Cardiac septum (tissue), 1 donor: Measurements from ENCODE around the gene CCR1. TPM values are rescaled to one million over a fixed set of nuclear protein-coding genes. Genes with fewer than 3 reads are reported as not detected.
"Not testable (repeated sequence)": the region's sequence is repeated elsewhere in the genome, so short reads cannot be mapped to it uniquely, and the experiment has no call there.

Experiments
- DNase-seq: peaks from one replicate; pipeline ENCODE4 v3.0.0-alpha.2; 2020; ENCODE audit warnings: low spot score
- intact Hi-C: fragments of 100-400 bp; cut with DNase I; formaldehyde crosslinking; loops from one replicate; pipeline ENCODE4 v1.14.0; 2022
- total RNA-seq: library from RNA; stranded (reverse); fragmentation: NEBNext Ultra II Directional; extraction: Animal tissue kit (Norgen Biotek cat#: 25700); gene quantifications from one replicate; pipeline ENCODE4 v1.2.1, GENCODE V29; 2021
- donor health status: DM: no; HTN: no; CAD: no.

CCR1 gene
- total RNA-seq, 1 donor from 2014 or later, result 3.2 TPM

DNA sequence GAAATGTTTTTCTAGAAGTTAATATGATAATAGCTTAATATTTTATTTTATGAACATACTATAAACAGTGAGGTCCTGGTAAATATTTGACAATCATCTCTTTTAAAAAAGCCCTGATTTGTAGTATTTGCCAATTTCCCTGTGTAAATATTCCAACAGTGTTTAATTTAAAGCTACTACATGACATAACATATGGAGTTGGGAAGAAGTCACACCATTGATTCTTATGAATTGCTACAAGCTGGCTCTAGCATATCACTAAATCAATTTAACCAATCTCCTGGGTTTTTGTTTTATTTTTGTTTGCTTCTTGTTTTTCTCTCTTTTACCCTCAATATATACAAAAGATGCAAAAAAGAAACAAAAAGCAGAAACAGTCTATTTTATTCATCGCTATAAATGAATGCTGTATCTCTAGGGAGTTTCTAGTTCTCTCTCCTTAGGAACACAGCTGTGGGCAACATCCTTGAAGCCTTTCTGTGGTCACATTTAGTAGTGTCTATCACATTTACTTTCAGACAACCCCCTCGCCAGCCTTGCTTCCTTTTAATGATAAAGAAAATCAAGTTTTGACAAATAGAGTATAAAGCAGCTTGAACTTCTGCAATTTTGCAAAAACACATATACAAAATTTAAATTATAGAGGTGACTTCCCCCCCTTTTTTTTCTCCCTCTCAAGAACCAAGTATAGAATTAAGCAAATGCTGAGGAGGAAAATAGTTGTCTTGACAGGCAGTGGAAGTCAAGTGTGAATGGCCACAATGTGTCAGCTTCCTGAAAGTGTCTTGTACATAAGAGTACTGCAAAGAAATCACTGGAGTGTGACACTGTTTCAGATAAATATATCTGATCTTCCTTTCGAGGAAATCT, 21.4 kb downstream of the CCR1 start:
- intact Hi-C loops, result no loop called here
- no peak for DNase-seq

DNA sequence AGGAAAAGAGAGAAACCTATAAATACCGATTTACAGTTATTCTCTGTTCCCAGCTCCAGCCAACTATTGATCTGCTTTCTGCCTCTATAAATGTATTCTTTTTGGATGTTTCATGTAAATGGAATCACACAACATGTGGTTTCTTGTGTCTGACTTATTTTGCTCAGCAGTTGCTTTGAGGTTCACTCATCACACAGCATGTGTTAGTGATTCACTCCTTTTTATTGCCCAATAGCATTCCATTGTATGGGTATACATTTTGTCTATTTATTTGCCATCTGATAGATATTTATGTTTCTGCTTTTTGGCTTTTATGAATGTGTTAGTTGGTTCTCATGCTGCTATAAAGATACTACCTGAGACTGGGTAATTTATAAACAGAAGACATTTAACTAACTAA, 23.6 kb downstream of the CCR1 start:
- intact Hi-C loops, result no loop called here

DNA sequence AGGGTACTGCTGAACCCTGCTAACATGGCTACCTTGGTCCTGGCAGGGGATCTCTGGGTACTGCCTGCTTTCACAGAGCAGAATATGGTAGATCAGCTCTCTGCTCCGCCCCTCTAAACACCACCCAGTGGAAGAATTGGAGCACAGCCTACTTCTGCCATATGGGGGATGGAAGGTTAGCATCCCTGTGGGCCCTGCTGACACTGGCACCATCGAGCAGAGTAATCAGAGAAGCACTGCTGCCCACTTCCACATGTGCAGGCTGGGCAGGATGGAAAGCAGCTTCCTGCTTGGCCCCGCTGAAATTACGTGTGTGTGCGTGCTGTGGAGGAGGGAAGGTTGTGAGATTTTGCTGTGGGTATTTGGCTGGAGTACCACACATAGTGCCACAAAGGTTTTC, 24.8 kb downstream of the CCR1 start:
- DNase-seq, result no peak
- intact Hi-C loops, result no loop called here

More for the DNA sequence above, 23.6 kb downstream of the CCR1 start:
- DNase-seq, result no peak

DNA sequence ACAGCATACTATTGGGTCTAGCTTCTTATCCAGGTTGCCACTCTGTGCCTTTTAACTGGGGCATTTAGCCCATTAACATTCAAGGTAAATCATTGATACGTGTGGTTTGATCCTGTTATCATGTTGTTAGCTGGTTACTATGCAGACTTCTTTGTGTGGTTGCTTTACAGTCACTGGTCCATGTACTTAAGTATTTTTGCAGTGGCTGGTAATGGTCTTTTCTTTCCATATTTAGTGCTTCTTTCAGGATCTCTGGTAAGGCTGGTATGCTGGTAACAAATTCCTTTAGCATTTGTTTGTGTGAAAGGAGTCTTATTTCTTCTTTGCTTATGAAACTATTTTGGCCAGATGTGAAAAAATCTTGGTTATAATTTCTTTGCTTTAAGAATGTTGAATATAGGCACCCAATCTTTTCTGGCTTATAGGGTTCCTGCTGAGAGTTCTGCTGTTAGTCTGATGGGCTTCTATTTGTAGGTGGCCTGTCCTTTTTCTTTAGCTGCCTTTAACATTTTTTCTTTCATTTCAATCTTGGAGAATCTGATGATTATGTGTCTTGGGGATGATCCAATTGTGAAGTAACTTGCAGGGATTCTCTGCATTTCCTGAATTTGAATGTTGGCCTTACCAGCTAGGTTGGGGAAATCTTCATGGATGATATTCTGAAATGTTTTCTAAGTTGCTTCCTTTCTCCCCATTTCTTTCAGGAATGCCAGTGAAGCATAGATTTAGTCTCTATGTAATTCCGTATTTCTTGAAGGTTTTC, 39.3 kb downstream of the CCR1 start:
- intact Hi-C loops, result no loop called here
- DNase-seq, result no peak

DNA sequence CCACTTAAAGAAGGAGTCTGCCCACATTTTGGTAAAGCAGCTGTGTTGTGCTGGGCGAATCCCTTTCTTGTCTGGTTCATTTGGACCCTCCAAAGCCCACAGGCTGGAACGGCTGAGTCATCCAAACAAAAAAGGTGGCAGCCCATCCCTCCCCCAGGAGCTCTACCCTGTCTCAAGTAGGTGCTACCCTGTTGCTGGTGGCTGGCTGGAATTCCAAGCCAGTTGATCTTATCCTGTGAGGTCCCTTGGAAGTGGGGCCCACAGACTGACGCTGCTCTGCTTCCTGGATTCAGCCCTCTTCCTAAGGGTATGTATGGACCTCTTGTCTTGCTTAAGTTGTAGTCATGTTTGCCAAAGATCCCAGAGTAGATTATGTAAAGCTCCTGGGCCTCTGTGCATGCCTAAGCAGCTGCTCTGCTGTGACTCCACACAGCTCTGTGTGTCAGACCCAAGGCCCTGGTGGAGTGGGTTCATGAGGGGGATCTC, 44.5 kb downstream of the CCR1 start:
- no peak for DNase-seq
- intact Hi-C loops, result no loop called here

DNA sequence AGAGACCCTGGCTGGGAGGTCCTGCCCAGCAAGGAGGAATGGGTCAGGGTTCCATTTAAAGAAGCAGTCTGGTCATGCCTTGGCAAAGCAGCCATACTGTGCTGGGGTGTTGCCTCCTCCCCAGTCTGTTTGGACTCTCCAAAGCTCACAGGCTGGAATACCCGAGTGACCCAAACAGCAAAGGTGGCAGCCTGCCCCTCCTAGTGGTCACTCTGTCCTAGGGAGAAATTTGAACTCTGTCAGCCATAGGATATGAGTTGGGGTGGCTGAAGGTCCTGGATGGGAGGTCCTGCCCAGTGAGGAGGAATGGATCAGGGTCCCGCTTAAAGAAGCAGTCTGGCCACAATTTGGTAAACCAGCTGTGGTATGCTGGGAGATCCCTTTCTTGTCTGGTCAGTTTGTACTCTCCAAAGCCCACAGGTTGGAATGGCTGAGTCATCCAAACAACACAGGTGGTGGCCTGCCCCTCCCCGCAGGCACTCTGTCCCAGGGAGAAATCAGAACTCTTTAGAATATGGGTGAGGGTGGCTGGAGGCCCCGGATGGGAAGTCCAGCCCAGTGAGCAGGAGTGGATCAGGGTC, 45.0 kb downstream of the CCR1 start:
- DNase-seq, result no peak
- intact Hi-C loops, result no loop called here

DNA sequence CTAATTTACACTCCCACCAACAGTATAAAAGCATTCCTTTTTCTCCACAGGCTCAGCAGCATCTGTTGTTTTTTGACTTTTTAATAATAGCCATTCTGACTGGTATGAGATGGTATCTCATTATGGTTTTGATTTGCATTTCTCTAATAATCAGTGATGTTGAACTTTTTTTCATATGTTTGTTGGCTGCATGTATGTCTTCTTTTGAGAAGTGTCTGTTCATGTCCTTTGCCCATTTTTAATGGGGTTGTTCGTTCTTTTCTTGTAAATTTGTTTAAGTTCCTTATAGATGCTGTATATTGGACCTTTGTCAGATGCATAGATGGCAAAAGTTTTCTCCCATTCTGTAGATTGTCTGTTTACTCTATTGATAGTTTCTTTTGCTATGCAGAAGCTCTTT, 50.4 kb downstream of the CCR1 start:
- DNase-seq, intact Hi-C loops: not testable (repeated sequence)

DNA sequence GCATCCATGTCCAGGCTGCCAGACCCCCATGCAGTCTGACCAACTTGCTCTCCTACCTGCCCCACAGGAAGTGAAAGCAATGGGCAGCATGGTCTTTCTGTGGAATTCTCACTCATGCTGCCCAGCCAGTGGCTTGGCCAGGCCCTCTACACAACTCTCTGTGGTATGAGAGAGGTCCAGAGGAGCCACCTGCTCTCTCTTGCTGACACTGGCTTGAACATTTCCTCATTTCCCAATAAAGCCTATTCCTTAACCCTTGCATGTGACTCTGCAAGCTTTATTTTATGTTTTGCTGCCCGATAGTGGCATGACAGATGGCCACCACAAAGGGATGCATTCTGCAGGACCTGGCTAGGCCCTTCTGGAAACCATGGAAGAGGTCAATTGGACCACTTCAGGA, 53.8 kb downstream of the CCR1 start:
- no peak for DNase-seq
- intact Hi-C loops, result no loop called here

Other genes starting within 250 kb of the CCR1 start
- gene FYCO1, start 212.5 kb downstream of the CCR1 start, total RNA-seq, result 129 TPM
- gene XCR1, start 180.8 kb downstream of the CCR1 start, total RNA-seq, result not detected
- gene CCR3, start 34.1 kb upstream of the CCR1 start, total RNA-seq, result not detected
- 1.3 TPM for gene CCR2, start 145.8 kb upstream of the CCR1 start, total RNA-seq
- 0.81 TPM for gene CCR5, start 162.6 kb upstream of the CCR1 start, total RNA-seq
- gene CCRL2, start 198.9 kb upstream of the CCR1 start, total RNA-seq, result 1.3 TPM